ENCODE results near the gene DOK7.
A peak's percentile ranks its signal among the peaks of the same experiment; 100 is the strongest.

DNA sequence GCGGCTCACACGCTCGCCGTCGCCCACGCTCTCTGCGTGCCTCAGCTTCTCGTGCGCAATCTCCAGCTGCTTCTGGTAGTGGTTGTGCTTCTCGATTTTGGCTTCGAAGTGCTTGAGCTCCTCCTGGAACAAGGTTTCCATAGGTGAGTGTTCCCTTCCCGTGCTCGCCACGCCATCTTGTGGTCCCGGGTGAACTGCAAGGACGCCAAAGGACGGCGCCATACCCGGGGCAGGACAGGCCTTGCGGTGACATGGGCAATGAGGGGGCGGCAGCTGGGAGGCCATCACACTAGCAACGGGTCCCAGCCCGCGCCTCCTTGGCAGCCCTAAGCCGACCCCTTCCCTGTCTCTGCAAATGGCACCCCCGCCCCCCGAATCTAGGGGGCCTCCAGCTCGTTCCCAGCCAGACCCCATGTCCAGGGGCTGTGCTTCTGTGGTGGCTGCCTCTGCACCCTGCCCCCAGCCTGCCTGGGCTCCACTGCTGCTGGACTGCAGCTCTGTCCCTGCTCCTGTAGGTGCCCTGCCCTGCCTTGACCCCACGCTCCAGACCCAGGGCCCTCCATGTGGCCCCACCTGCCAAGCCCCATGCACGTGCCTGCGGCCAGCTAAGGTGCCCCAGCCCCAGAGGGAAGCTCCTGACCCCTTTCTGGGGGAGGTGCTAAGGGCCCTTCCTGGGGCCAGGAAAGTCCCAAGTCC is 51.8 kb downstream of the DOK7 start:
- no peak for TF ChIP-seq EP300 (IDR thresholded peaks at IDR 0.05)
- TF ChIP-seq CTCF (IDR thresholded peaks at IDR 0.05), result peak in 2 of 7 experiments; percentile 20 to 26
- no peak for TF ChIP-seq POLR2AphosphoS5 (IDR thresholded peaks at IDR 0.05)
